ENCODE results near the gene FXYD5.

DNA sequence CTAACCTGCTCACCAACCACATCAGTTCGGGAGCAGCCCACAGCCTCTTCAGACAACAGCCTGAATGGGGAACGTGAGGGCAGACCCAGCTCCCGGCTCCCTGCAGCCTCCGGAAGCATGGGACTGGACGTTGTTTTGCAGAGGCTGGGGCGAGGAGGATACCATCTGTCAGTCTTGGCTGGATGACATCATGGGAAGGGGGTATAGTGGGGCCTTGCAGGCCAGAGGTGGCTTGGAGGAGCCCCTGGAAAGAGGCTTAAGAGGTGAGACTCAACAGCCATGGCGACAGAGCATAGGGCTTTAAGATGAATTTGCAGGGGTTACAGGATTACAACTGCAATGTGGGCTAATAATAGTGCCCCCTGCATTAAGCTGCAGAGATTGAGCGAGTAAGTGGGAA is 37.4 kb upstream of the FXYD5 start:
- TF ChIP-seq, protein P1, sequence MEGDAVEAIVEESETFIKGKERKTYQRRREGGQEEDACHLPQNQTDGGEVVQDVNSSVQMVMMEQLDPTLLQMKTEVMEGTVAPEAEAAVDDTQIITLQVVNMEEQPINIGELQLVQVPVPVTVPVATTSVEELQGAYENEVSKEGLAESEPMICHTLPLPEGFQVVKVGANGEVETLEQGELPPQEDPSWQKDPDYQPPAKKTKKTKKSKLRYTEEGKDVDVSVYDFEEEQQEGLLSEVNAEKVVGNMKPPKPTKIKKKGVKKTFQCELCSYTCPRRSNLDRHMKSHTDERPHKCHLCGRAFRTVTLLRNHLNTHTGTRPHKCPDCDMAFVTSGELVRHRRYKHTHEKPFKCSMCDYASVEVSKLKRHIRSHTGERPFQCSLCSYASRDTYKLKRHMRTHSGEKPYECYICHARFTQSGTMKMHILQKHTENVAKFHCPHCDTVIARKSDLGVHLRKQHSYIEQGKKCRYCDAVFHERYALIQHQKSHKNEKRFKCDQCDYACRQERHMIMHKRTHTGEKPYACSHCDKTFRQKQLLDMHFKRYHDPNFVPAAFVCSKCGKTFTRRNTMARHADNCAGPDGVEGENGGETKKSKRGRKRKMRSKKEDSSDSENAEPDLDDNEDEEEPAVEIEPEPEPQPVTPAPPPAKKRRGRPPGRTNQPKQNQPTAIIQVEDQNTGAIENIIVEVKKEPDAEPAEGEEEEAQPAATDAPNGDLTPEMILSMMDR (IDR thresholded peaks at IDR 0.05), result no peak
- TF ChIP-seq POLR2A (IDR thresholded peaks at IDR 0.05), result no peak

All from right lobe of liver (tissue), 4 donors.